ENCODE results near the gene SHMT1.

DNA sequence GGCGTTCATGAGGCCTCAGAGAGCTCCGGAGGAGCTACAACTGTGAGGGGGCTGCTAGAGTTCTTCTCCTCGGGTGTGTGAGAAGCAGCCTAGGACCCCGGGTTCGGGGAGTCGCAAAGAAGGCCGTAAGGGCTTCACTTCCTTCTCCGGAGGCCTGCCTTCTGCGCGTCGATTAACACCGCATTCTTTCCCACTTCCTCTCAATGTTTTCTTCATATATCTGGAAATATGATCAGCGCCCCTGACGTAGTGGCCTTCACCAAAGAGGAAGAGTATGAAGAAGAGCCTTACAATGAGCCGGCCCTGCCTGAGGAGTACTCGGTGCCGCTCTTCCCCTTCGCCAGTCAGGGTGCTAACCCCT, 47.8 kb downstream of the SHMT1 start:
- TF ChIP-seq, protein P1, sequence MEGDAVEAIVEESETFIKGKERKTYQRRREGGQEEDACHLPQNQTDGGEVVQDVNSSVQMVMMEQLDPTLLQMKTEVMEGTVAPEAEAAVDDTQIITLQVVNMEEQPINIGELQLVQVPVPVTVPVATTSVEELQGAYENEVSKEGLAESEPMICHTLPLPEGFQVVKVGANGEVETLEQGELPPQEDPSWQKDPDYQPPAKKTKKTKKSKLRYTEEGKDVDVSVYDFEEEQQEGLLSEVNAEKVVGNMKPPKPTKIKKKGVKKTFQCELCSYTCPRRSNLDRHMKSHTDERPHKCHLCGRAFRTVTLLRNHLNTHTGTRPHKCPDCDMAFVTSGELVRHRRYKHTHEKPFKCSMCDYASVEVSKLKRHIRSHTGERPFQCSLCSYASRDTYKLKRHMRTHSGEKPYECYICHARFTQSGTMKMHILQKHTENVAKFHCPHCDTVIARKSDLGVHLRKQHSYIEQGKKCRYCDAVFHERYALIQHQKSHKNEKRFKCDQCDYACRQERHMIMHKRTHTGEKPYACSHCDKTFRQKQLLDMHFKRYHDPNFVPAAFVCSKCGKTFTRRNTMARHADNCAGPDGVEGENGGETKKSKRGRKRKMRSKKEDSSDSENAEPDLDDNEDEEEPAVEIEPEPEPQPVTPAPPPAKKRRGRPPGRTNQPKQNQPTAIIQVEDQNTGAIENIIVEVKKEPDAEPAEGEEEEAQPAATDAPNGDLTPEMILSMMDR (IDR thresholded peaks at IDR 0.05): no peak
- TF ChIP-seq POLR2A (IDR thresholded peaks at IDR 0.05): no peak

All from Peyer's patch (tissue), 4 donors.